Mesothelial cell of epicardium (in vitro differentiated cells): ENCODE measurements around the gene ERGIC3. TPM values are rescaled to one million over a fixed set of nuclear protein-coding genes. Genes with fewer than 3 reads are reported as not detected.

Experiments
- DNase-seq, 2 experiments: peaks; one replicate each; pipeline ENCODE4 v3.0.0; 2021; ENCODE audit warnings: low spot score in 2 of 2; ENCODE audit not compliant: unreplicated experiment in 2 of 2
- H3K27ac Mint-ChIP-seq: 2 replicates; pipeline ENCODE4 v1.8.0; 2021; ENCODE audit warnings: mixed read lengths
- H3K27me3 Mint-ChIP-seq: 2 replicates; pipeline ENCODE4 v1.8.0; 2021; ENCODE audit warnings: low read depth, mixed read lengths
- H3K36me3 Mint-ChIP-seq: 2 replicates; pipeline ENCODE4 v1.8.0; 2021; ENCODE audit warnings: mixed read lengths
- H3K4me1 Mint-ChIP-seq: 2 replicates; pipeline ENCODE4 v1.8.0; 2021; ENCODE audit warnings: mixed read lengths
- H3K4me3 Mint-ChIP-seq: 2 replicates; pipeline ENCODE4 v1.8.0; 2021; ENCODE audit warnings: mild to moderate bottlenecking, moderate library complexity, mixed read lengths
- H3K9me3 Mint-ChIP-seq: 2 replicates; pipeline ENCODE4 v1.8.0; 2021; ENCODE audit warnings: mixed read lengths
- CTCF ChIP-seq: fragments of 200-600 bp; sonication (generic); IDR thresholded peaks from one replicate; pipeline ENCODE4 v1.5.0; 2021; ENCODE audit warnings: antibody characterized with exemption; ENCODE audit not compliant: unreplicated experiment
- total RNA-seq: library from RNA; stranded (reverse); gene quantifications from 3 replicates; pipeline ENCODE4 v1.2.1, GENCODE V29; 2021

ERGIC3 gene
- total RNA-seq, 1 donor from 2014 or later, result 255 TPM

- Mint-ChIP-seq H3K9me3 (no peaks in the 10 kb centered on the region), H3K4me3 (no peak overlapping the region), H3K27me3 (no peaks in the 10 kb centered on the region), H3K36me3 (peaks cover 55% of the 10 kb centered on the region), H3K4me1 (no peaks in the 10 kb centered on the region), H3K27ac (no peak overlapping the region)
- TF ChIP-seq CTCF, result no peak
- no peak for DNase-seq
These were observed 42.6 kb upstream of the ERGIC3 start for GRCh38 chr20:35499271-35499670.

- DNase-seq, result no peak
- no peak overlapping the region for H3K4me3 Mint-ChIP-seq
- H3K4me1 Mint-ChIP-seq, result no peaks in the 10 kb centered on the region
- no peak overlapping the region for H3K27ac Mint-ChIP-seq
- TF ChIP-seq CTCF, result no peak
- H3K36me3 Mint-ChIP-seq, result peaks cover 52% of the 10 kb centered on the region
- no peaks in the 10 kb centered on the region for H3K27me3 Mint-ChIP-seq
- no peaks in the 10 kb centered on the region for H3K9me3 Mint-ChIP-seq
These were observed 39.5 kb upstream of the ERGIC3 start for GRCh38 chr20:35502352-35502751.

- Mint-ChIP-seq H3K9me3 (no peaks in the 10 kb centered on the region), H3K4me1 (no peaks in the 10 kb centered on the region), H3K4me3 (no peak overlapping the region), H3K36me3 (peaks cover 49% of the 10 kb centered on the region), H3K27ac (no peak overlapping the region), H3K27me3 (no peaks in the 10 kb centered on the region)
- no peak for DNase-seq
- TF ChIP-seq CTCF, result no peak
These were observed 38.6 kb upstream of the ERGIC3 start for GRCh38 chr20:35503281-35503680.

- no peak for TF ChIP-seq CTCF
- no peak overlapping the region for H3K4me3 Mint-ChIP-seq
- peaks cover 45% of the 10 kb centered on the region for H3K36me3 Mint-ChIP-seq
- H3K4me1 Mint-ChIP-seq, result no peaks in the 10 kb centered on the region
- DNase-seq, result no peak
- no peak overlapping the region for H3K27ac Mint-ChIP-seq
- no peaks in the 10 kb centered on the region for H3K27me3 Mint-ChIP-seq
- no peaks in the 10 kb centered on the region for H3K9me3 Mint-ChIP-seq
These were observed 37.9 kb upstream of the ERGIC3 start for GRCh38 chr20:35503841-35504561.

GRCh38 chr20:35504751-35505150 lies 37.1 kb upstream of the ERGIC3 start:
- no peak for DNase-seq
- TF ChIP-seq CTCF, result no peak
- Mint-ChIP-seq H3K9me3 (no peaks in the 10 kb centered on the region), H3K36me3 (peaks cover 39% of the 10 kb centered on the region), H3K4me1 (no peaks in the 10 kb centered on the region), H3K27me3 (no peaks in the 10 kb centered on the region), H3K27ac (no peak overlapping the region), H3K4me3 (no peak overlapping the region)
